Nucleus accumbens (tissue), 56 donors: Measurements from ENCODE around the gene APOB.

Experiments used
- DNase-seq, 56 donors: peaks; one replicate each; lab custom pipeline; 2025; lab: John Stamatoyannopoulos, UW

The APOB gene, protein sequence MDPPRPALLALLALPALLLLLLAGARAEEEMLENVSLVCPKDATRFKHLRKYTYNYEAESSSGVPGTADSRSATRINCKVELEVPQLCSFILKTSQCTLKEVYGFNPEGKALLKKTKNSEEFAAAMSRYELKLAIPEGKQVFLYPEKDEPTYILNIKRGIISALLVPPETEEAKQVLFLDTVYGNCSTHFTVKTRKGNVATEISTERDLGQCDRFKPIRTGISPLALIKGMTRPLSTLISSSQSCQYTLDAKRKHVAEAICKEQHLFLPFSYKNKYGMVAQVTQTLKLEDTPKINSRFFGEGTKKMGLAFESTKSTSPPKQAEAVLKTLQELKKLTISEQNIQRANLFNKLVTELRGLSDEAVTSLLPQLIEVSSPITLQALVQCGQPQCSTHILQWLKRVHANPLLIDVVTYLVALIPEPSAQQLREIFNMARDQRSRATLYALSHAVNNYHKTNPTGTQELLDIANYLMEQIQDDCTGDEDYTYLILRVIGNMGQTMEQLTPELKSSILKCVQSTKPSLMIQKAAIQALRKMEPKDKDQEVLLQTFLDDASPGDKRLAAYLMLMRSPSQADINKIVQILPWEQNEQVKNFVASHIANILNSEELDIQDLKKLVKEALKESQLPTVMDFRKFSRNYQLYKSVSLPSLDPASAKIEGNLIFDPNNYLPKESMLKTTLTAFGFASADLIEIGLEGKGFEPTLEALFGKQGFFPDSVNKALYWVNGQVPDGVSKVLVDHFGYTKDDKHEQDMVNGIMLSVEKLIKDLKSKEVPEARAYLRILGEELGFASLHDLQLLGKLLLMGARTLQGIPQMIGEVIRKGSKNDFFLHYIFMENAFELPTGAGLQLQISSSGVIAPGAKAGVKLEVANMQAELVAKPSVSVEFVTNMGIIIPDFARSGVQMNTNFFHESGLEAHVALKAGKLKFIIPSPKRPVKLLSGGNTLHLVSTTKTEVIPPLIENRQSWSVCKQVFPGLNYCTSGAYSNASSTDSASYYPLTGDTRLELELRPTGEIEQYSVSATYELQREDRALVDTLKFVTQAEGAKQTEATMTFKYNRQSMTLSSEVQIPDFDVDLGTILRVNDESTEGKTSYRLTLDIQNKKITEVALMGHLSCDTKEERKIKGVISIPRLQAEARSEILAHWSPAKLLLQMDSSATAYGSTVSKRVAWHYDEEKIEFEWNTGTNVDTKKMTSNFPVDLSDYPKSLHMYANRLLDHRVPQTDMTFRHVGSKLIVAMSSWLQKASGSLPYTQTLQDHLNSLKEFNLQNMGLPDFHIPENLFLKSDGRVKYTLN (N-terminal part only)

DNA sequence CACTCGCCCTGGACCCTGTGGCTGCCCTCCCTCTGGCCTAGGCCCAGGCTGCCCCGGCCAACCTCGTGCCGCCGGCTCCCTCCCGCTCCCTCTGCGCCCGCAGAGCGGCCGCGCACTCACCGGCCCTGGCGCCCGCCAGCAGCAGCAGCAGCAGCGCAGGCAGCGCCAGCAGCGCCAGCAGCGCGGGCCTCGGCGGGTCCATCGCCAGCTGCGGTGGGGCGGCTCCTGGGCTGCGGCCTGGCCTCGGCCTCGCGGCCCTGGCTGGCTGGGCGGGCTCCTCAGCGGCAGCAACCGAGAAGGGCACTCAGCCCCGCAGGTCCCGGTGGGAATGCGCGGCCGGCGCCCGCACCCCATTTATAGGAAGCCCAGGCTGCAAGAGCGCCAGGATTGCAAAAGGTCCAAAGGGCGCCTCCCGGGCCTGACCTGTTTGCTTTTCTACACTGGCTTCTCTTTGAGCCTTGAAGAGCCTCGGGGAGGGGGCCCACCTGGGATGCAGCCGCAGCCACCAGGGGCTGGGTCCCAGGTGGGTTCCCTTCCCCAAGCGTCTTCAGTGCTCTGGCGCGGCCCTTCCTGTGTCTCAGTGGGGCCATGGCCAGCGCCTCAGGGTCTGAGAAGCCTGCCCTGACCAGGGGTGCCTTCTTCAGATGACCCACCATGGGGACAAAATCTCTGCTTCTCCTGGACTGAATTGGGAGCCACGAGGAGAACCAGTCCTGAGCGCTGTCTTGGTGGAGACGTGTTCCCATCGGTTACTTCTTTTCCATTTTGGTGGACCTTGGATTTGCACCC is at the start of gene APOB:
APOB (minus strand) TSS at position 330 of the 789 bp plus-strand sequence; CDS start at position 202, 128 bp downstream.
- peak in 1 of 56 donors; percentile 17 for DNase-seq

DNA sequence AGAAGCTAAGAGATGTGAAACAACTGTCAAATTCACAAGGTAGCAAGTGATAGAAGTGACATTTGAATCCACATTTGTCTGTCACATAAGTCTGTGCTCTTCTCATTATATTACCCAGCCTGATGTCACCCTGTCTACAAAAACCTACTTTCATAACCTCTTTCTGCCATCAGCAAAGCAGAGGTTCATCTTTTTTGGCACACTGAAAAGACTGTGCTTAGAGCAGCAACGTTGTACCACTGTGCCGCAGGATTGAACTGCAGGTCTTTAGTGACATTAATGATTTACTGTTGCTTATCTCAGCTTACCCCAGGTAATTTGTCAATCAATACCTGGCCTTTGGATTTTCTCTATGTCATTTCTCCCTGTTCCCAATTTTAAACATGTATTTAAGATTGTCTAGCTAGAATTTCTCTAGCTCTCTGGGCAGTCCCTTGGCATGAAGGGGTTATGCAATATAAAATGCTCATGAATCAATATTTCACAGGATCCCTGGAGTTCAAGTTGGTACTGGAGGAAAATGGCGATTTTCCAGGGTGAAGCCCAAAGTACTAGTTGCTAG is 48.5 kb upstream of the APOB start:
- DNase-seq = no peak

DNA sequence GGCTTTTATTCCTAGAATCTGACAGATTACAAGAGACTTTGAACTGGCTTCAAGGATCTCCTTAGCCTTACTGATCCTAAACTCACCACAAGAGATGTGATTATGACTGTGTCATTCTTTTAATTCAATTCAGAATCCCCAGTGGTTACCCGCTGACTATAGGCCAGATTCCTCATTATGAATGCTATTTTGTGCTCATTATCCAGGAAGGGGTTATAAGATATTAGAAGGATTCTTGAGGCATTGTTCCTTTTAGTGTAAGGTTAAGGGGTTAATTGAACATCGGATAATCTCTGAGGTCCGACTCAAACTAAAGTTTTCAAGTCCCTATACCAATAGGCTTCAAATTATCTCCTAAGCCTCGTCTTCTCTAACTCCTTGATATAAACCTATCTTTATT is 40.5 kb upstream of the APOB start:
- no peak for DNase-seq

DNA sequence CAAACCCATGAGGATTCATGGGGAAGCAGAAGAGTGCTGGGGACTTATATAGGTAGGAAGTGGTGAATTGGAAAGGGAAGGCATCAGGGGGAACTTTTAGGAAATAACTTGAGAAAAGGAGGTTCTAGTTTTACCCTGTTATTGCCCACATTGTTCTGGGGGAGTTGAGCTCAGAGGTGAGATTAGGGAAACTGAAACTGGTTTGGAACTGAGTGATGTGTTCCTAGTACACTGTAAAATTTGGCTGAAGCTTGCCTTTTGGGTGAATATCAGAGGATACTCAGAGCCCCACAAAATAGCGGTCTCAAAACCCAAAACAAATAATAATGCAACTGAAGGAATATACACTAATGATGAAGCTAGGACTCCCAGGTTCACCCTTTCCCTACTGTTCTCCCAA is 39.6 kb upstream of the APOB start:
- no peak for DNase-seq

DNA sequence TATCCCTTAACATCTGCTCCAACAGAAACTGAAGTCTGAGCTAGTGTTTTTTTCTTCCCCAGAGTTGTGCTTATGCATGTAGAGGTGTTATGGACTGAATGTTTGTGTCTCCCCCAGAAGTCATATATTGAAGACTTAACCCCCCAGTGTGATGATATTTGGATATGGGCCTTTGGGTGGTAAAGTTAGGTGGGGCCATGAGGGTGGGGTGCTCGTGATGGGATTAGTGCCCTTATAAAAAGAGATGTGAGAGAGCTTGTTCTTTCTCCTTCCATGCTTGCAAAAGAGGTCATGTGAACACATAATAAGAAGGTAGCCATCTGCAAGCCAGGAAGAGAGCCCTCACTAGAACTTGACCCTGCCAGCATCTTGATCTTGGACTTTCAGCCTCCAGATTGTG is 34.4 kb upstream of the APOB start:
- DNase-seq = no peak

DNA sequence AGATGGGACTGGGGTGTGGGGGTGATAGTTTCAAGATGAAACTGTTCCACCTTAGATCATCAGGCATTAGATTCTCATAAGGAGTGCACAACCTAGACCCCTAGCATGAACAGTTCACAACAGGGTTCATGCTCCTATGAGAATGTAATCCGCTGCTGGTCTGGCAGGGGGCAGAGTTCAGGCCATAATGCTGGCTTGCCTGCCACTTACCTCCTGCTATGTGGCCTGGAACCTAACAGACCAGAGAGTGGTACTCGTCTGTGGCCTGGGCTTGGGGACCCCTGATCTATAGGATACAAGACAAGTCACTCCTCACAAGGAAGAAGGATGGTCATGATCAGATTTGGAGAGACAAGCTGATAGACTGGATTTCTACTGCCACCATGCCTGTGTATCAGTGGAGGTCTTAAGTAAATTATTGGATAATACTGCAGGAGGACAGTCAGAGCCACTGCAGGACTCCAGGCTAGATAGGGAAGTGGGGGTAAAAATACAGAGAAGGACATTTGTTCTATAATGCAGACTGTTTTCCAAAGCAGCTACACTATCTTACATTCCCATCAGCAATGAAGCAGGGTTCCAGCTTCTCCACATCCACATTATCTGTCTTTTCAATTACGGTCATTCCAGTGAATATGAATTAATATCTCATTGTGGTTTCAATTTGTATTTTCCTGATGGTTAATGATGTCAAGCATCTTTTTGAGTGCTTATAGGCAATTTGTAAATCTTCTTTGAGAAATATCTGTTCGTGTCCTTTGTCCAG is 28.8 kb upstream of the APOB start:
- no peak for DNase-seq

DNA sequence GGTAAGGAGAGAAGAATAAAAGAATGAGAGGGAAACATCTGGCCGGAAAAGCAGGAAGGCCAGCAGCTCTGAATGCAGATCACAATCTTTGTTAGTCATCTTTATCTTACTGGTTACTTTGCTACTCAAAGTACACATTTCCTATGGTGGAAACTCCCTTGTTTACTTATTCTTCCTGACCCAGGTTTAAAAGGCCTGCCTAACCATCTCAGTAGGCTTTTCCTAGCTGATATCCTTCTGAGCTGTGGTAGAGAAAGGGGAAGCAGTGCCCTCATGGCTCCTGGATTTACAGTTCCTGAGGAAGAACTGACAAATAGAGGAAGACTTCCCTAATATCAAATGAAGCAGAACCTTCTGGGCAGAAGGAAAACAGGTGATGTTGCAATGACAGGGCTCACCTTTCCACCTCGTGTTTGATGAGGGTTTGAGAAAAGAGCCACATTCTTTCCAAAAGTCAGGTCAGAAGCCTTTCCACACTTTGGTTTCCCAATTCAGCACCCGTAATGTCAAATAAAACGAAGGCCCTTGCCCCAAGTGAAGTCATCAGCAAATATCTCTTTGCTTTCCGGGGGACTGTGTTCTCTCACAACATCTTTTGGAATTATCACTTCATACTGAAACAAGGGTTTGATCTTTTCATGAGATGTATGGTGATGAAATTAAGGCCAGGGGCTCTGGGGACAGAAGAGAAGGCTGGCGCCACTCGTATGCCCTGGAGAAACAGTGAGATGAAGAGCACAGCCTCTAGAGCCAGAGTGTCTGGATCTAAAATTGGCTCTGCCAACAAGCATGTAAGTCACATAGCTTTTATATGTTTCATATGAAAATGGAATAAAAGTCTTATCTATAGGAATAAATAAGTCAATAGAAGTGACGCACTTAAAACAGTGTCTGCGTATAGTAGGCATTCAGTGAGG is 26.7 kb upstream of the APOB start:
- no peak for DNase-seq

DNA sequence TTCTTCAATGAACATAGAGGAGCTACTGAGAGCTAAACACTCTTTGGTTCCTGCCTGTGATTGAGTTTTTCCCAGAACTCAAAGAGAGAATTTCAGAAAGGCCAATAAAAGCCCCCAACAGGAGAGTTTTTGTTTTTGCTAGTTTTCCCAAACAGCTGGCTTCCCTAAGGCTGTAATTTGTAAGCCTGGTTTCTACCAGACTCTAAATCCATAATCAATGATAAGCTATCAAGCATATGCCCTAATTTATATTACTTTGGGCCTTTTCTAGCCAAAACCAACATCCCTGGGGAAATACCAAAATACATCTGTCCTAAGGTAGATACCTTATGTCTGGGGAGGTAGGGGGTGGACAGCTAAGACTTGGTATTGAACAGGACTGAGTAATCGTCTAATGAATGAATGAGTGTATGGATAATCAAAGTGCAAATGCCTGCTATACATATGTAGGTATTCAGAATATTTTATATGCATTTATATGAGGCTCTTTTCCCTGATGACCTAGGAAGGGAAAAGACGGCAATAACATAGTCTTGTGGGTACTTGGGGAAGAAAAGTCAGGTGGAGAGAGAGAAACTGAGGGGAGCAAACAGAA is 26.0 kb upstream of the APOB start:
- DNase-seq = no peak

DNA sequence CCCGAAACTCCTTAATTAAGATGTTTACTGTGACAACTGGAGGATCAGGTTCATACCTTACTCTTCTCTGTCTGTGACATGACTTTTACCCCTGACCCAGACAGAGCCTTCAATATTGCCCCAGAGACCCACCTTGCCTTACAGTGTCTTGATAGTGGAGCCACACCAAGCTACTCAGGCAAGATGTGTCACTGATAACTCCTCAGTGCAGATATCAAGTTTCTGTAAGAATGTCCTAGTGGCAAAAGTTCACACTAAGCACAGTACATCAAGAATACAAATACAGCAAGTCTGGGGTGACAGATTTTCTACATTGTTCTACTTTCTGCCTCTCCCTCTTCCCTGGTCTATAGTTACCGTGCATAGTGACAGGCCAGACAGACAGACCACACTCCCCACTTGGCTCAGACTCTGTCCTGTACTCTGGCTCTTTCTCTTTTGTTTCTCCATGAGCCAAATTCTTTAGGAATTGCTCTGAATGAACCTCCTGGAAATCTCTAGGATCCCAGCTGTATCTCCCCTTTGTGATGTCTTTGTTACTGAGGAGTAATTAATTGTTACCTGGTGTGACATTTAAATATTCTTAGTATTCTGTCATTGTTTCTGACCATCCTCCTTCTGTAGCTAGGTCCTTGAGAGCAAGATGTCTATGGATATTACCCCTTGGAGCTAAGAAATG is 24.1 kb upstream of the APOB start:
- no peak for DNase-seq

DNA sequence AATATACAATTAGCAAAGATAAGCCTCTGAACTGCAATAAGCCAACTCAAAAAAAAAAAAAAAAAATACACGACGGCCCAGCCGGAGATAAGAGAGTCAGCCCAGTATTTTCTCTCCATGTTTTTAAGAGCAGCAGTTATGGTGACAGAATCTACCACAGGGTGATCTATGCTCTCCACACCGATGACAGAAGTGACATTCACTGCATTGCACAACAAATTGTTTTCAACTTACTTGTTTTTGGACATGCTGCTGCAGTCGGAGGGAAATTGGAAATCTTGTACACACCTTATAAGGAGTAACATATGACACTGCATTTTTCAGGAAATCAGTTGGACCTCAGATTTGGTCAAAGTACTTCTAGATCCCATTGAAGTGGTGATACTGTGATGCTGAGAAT is 23.3 kb upstream of the APOB start:
- no peak for DNase-seq

DNA sequence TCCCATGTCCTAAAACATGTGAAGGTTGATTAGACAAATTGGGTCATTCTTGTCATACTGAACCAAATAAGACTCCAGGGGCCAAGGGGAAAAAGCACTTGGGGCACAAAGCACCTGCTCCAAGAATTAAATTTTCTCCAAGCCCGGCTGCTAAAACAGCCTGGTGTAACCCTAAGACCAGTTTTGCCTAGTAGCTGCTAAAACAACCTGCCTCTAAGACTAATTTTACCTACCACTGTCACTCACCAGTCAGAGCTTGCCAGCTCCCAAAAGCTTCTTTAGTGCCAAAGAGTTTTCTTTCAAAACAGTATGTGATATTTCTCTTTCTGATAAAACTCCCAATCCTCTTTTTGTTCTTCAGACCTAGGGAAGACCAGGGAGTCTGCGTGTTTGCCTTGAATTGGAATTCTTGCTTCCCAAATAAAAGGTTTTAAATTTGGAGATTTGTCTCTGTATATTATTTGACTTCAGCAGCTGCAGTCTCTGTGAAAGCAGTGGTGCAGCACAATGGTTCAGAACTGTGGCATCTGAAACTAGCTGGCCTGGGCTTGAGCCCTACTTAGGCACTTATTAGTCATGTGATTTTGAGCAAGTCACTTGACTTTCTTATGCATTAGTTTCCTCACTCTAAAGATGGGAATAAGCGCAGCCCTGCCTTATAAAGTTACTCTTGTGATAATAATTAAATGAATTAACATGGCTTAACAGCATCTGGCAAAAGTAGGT is 16.2 kb upstream of the APOB start:
- no peak for DNase-seq

DNA sequence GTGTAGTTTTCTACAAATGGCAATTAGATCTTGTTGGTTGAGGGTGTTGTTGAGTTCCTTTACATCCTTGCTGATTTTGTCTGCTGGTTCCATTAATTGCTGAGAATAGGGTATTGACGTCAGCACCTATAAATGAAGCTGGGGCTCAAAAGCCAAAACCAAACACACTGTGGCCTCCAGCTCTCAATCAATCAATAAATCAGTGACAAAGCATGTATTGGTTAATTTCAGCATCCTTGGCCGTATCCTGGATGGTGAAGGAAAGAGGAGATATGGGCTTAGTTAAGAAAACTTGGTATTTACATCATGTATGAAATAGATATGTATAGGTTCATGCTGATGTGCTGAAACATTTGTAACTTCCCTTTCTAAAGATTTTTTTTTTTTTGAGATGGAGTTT is 13.2 kb upstream of the APOB start:
- DNase-seq = no peak

DNA sequence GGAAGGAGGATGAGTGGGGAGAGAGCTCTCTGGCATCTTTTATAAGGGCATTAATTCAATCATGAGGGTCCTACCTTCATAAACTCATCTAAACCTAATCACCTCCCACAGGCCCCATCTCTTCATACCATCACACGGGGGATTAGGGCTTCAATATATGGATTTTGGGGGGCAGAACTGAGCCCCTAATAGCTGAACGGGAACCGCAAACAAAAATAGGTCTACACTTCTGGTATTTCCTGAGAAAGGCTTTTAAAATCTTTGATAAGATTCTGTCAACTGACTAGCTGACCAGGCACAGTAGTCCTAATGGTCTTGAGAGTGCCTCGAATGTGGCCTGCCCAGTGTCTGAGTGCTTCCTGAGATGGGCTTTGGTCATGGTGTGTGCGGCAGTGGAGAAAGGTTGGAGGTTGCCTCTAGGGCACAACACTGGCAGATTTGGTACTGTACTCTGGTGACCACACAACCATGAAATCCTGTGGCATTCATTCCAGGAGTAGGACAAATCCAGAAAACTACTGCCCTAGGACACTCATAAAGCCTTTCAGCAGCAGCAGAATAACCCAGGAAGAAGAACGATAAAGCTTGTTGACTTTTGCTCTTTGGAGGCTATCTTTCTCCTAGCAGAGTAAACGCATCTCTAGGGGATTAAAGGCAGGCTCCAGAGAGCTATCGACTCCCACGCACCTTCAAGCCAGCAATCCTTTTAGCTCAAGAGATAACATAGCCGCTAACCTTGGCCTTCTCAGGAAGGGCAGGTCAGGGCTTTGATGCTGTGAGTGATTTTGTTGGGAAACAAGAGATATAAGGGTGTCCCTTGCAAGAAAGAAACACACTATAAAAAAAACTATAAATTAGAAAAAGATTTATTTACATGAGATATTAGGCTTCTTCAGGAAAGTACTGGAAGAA is 12.3 kb upstream of the APOB start:
- DNase-seq = no peak

DNA sequence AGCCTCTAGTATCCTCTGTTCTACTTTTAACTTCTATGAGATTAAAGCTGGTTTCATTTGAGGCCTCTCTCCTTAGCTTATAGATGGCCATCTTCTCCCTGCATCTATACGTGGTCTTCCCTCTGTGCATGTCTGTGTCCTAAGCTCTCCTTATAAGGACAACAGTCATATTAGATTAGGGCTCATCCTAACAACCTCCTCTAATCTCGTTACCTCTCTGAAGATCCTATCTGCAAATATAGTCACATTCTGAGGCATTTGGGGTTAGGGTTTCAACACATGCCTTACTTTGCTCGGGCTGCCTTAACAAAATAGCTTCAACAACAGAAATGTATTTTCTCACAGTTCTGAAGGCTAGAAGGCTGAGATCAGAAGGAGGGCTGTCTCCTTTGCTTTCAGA is 11.6 kb upstream of the APOB start:
- no peak for DNase-seq

DNA sequence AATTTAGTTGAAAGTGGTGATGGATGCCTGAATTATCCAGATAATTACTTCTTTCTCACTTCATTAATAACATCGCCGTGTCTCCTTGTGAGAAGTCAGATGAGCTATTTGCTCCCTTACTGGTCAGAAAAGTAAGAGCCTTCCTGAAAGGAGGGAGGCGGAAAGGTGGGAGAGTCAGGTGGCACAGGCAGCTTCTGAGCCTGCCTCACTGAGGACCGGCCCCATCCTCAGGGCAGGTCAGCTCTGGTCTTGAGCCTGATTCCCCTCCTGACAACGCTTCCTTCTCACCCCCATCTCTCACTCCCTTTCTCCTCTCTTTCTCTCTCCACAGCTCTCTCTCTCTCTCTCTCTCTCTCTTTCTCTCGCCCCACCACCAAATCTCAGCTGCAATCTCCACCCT is 10.1 kb upstream of the APOB start:
- DNase-seq = no peak
